ENCODE results near the gene MBOAT1.

DNA sequence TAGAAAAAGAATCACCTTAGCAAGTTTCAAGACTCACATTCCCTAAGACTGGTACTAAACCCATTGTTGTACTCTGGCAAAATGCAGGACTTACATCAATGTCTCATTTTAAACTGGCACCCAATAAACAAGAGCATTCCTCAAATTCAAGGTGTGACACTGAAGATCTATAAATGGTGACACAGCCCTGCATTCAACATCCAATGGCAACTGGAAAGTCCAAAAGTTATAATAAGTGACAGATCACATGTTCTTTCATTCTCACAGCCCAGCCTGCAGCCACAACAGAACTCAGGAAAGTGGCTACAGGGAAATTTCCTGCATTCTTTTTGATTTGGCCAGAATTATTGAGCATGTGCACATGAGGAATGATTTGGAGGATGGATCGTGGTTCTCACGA lies 57.5 kb downstream of the MBOAT1 start:
- TF ChIP-seq EZH2 (IDR thresholded peaks at IDR 0.05; ENCODE audit: borderline replicate concordance, low read depth, low read length, poor library complexity, severe bottlenecking) = no peak
- TF ChIP-seq, protein P1, sequence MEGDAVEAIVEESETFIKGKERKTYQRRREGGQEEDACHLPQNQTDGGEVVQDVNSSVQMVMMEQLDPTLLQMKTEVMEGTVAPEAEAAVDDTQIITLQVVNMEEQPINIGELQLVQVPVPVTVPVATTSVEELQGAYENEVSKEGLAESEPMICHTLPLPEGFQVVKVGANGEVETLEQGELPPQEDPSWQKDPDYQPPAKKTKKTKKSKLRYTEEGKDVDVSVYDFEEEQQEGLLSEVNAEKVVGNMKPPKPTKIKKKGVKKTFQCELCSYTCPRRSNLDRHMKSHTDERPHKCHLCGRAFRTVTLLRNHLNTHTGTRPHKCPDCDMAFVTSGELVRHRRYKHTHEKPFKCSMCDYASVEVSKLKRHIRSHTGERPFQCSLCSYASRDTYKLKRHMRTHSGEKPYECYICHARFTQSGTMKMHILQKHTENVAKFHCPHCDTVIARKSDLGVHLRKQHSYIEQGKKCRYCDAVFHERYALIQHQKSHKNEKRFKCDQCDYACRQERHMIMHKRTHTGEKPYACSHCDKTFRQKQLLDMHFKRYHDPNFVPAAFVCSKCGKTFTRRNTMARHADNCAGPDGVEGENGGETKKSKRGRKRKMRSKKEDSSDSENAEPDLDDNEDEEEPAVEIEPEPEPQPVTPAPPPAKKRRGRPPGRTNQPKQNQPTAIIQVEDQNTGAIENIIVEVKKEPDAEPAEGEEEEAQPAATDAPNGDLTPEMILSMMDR (conservative IDR thresholded peaks at IDR 0.05; ENCODE audit: low read depth, low read length) = no peak

All from A673 (cell line).